Retina (tissue), 1 donor: ENCODE measurements around the gene CLECL1.
"Not testable (repeated sequence)": the region's sequence is repeated elsewhere in the genome, so short reads cannot be mapped to it uniquely, and the experiment has no call there.

Experiments
- DNase-seq: peaks from one replicate; pipeline ENCODE4 v3.0.0-alpha.2; 2016

The CLECL1 gene

DNA sequence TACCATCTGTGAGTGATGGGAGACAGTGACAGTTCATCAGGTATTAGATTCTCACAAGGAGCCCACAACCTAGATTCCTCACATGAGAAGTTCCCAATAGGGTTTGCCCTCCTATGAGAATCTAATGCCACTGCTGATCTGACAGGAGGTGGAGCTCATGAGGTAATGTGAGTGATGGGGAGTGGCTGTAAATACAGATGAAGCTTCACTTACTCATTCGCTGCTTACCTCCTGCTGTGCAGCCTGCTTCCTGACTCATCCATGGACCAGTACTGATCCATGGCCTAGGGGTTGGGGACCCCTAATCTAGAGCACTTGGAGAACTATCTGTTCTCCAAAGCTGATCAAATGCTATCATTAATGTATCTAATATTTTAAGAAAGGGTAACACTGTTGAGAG lies 45.7 kb downstream of the CLECL1 start:
- DNase-seq = no peak

- no peak for DNase-seq
These were observed 47.0 kb downstream of the CLECL1 start for GRCh38 chr12:9685915-9686314.

GRCh38 chr12:9685366-9685765 lies 47.5 kb downstream of the CLECL1 start:
- not testable (repeated sequence) for DNase-seq

DNA sequence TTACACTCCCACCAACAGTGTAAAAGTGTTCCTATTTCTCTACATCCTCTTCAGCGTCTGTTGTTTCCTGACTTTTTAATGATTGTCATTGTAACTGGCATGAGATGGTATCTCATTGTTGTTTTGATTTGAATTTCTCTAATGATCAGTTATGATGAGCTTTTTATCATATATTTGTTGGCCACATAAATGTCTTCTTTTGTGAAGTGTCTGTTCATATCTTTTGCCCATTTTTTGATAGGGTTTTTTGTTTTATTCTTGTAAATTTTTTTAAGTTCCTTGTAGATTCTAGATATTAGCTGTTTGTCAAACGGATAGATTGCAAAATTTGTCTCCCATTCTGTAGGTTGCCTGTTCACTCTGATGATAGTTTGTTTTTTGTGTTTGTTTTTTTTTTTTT lies 49.9 kb downstream of the CLECL1 start:
- DNase-seq = not testable (repeated sequence)

DNA sequence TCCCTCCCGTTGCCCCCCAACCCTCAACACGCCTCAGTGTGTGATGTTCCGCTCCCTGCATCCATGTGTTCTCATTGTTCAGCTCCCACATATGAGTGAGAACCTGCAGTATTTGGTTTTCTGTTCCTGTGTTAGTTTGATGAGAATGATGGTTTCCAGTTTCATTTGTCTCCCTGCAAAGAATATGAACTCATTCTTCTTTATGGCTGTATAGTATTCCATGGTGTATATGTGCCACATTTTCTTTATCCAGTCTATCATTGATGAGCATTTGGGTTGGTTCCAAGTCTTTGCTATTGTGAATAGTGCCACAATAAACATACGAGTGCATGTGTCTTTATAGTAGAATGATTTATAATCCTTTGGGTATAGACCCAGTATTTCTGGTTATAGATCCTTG lies 50.4 kb downstream of the CLECL1 start:
- DNase-seq = not testable (repeated sequence)

DNA sequence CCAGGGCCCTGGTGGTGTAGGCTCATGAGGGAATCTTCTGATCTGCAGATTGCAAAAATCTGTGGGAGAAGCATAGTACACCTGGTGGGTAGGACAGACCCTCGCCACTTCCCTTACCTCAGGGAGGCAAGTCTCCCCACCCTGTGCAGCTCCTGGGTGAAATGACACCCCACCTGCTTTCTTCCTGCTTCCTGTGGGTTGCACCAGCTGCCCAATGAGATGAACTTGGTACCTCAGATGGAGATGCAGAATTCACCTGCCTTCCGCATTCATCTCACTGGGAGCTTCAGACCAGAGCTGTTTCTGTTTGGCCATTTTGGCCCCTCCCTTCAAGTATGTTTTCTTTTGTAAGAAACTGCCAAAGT lies 58.7 kb downstream of the CLECL1 start:
- DNase-seq = no peak

DNA sequence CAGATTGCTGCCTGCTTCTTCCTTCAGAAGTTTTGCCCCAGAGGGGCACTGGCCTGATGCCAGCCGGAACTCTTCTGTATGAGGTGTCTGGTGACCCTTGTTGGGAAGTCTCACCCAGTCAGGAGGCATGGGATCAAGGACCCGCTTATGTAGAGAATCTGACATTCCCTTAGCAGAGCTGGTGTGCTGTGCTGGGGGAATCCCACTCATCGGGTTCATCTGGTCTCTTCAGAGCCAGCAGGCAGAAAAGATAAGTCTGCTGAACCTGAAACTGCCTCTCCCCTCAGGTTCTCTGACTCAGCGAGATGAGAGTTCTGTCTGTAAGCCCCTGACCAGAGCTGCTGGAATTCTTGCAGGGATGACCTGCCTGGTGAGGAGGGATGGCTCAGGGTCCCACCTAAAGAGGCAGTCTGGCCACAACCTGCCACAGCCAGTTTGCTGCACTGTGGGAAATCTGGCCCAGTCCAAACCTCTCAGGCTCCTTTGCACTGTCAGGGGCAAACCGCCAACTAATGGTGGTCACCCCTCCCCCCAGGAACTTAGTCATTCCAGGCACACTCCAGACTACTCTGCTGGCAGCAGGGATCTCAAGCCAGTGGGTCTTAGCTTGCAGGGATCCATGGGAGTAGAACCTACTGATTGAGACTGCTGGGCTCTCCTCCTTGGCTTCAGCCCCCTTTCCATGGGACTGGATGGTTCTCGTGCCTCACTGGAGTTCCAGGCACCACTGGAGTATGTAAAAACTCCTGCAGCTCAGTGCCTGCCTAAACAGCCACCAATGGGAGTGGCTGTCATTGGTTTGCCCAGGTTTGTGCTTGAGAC lies 59.3 kb downstream of the CLECL1 start:
- no peak for DNase-seq
